Effector memory CD4-positive, alpha-beta T cell (primary cell): ENCODE results near the gene IGSF10.

Experiments used
- DNase-seq, 3 donors: peaks; one replicate each; pipeline ENCODE4 v3.0.0-alpha.2; 2020
- H3K27ac ChIP-seq: 2 replicates; pipeline ENCODE4 v1.7.0; 2013; ENCODE audit warnings: mild to moderate bottlenecking, low read length, moderate library complexity; ENCODE audit not compliant: insufficient read depth, poor library complexity, severe bottlenecking
- H3K27me3 ChIP-seq: replicated peaks from 2 replicates; pipeline ENCODE4 v1.7.0; 2013; ENCODE audit warnings: mild to moderate bottlenecking, low read length; ENCODE audit not compliant: insufficient read depth, control insufficient read depth, poor library complexity, severe bottlenecking
- H3K36me3 ChIP-seq: 2 replicates; pipeline ENCODE4 v1.7.0; 2013; ENCODE audit warnings: mild to moderate bottlenecking, low read length, moderate library complexity; ENCODE audit not compliant: control insufficient read depth, insufficient read depth
- H3K4me1 ChIP-seq: 2 replicates; pipeline ENCODE4 v1.7.0; 2013; ENCODE audit warnings: low read length, mild to moderate bottlenecking; ENCODE audit not compliant: control insufficient read depth, insufficient read depth, poor library complexity, severe bottlenecking
- H3K4me3 ChIP-seq: 2 replicates; pipeline ENCODE4 v1.7.0; 2013; ENCODE audit warnings: low read length, low read depth, mild to moderate bottlenecking; ENCODE audit not compliant: insufficient read depth, poor library complexity, severe bottlenecking
- H3K9me3 ChIP-seq: 2 replicates; pipeline ENCODE4 v1.7.0; 2013; ENCODE audit warnings: mild to moderate bottlenecking, low read length, moderate library complexity; ENCODE audit not compliant: control insufficient read depth

IGSF10 gene

DNA sequence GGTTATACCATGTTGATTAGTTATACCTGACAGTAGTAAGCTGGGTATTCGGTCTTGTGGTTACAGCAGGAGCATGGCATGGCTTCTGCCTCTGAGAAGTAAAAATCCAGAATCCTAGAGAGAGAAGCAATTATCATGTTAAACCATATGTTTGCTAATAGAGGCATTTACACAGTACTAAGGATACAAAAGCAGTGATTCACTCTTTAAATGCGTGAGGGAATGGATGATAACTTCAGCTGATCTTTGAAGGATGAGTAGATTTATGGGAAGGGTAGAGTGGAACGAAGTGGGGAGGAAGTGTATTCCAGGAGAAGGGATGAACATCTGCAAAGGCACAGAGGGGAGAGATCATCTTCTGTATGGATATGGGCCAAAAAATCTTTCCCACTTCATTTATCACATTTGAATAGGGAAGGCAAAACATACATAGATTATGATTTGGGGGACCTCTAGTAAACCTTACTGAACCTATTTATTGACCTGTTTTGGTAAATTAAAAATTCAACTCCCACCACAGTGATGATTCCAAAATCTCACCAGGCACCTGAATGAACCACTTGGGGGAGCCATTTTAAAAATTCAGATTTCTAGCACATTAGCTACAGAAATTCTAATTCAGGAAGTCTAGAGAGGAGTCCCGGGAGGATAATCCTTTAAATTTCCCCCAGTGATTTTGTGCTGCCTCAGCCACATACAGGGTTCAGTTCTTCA, 35.1 kb downstream of the IGSF10 start:
- Histone ChIP-seq H3K27ac (no peak overlapping the region), H3K27me3 (no peaks in the 10 kb centered on the region), H3K9me3 (no peaks in the 10 kb centered on the region), H3K4me3 (no peak overlapping the region), H3K4me1 (no peaks in the 10 kb centered on the region), H3K36me3 (no peaks in the 10 kb centered on the region)
- DNase-seq, result no peak

DNA sequence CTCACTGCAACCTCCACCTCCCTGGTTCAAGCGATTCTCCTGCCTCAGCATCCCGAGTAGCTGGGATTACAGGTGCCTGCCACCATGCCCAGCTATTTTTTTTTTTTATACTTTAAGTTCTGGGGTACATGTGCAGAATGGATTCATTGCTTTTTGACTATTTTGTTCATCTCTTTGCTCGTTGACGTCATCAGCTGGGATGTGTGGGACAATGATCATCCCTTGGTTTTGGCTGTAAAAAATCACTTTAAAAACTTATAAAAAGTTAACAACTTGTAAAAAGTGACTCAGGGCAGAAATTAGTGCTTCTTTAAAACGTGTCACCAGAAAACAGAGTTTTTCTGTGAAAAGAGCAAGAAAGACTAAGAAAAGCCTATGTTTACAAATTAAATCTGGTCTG, 37.8 kb downstream of the IGSF10 start:
- no peaks in the 10 kb centered on the region for H3K4me1 ChIP-seq
- no peak overlapping the region for H3K27ac ChIP-seq
- H3K36me3 ChIP-seq, result no peaks in the 10 kb centered on the region
- H3K27me3 ChIP-seq, result no peaks in the 10 kb centered on the region
- H3K9me3 ChIP-seq, result no peaks in the 10 kb centered on the region
- no peak overlapping the region for H3K4me3 ChIP-seq
- no peak for DNase-seq

DNA sequence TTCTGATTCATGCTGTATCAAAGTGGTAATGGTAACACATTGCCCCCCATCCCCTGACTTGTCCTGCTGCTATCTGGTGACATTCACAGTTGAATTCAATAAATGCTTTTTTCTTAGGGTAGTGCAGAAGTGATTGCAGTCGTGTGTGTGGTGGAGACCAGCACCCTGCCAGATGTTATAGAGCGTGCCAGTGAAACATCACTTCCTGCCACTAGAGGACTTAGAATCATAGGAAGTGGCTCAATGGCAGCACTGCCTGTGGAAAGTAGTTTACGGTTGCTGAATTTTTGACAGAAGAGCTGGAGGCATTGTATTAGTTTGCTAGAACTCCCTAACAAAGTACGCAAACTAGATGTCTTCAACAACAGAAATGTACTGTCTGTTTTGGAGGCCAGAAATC, 38.9 kb downstream of the IGSF10 start:
- H3K4me1 ChIP-seq, result no peaks in the 10 kb centered on the region
- H3K27ac ChIP-seq, result no peak overlapping the region
- H3K4me3 ChIP-seq, result no peak overlapping the region
- no peak for DNase-seq
- H3K36me3 ChIP-seq, result no peaks in the 10 kb centered on the region
- no peaks in the 10 kb centered on the region for H3K9me3 ChIP-seq
- no peaks in the 10 kb centered on the region for H3K27me3 ChIP-seq

DNA sequence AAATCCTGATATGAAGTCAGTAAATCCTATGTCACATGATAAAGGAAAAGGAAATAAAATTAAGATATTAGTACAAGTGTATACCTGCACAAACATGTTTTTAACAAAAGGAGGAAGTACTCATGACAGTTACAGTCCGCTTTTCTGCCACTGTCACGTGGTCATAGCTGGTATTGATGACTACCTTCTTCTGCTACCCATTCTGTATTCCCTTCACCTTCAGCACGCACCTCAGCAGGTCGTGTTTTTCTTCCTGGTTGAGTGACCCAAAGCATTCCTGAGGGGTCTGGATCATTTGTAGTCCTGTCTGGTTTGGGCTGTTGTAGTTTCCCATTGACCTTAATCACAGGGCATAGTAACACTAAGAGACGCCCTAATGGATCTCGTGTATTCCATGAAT, 41.1 kb downstream of the IGSF10 start:
- Histone ChIP-seq H3K27ac (no peak overlapping the region), H3K27me3 (no peaks in the 10 kb centered on the region), H3K9me3 (no peaks in the 10 kb centered on the region), H3K4me1 (no peaks in the 10 kb centered on the region), H3K36me3 (no peaks in the 10 kb centered on the region), H3K4me3 (no peak overlapping the region)
- DNase-seq, result no peak

DNA sequence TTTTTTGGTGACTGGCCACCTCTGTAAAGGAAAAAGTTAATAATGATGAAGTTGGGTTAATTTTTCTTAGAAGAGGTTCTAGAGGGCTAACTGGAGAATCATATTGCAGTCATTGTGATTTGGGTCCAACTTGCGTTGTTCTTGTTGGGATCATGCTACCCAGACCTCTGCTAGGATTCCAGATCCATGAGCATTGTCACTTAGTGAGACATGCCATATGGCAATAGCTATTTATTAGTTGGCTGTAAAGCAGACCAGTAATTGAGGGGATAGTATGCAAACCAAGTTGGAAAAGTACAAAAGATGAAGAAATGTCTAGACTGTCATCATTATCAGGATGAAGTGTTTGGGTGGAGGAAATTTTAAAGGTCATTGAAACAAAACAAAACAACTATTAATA, 45.6 kb downstream of the IGSF10 start:
- Histone ChIP-seq H3K36me3 (no peaks in the 10 kb centered on the region), H3K4me3 (no peak overlapping the region), H3K4me1 (no peaks in the 10 kb centered on the region), H3K27ac (no peak overlapping the region), H3K9me3 (no peaks in the 10 kb centered on the region), H3K27me3 (no peaks in the 10 kb centered on the region)
- no peak for DNase-seq

DNA sequence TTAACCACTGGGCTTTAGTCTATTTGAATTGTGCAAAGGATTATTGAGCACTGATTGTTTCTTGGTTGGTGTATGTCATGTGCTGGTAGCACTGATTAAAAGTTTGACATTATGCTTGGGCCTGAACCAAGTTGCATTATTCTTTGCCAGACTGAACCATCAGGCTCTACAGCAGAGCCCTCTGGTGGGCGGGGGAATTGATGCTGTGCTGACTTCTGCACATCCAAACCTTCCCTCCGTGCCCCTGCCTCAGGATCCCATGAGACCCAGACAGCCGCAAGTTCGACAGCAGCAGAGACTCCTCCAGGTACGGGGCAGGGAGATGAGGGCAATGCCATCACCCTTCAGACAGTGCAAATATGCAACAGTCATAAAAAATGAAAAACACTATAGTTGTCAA, 47.9 kb downstream of the IGSF10 start:
- no peak for DNase-seq
- no peaks in the 10 kb centered on the region for H3K27me3 ChIP-seq
- no peaks in the 10 kb centered on the region for H3K9me3 ChIP-seq
- H3K36me3 ChIP-seq, result no peaks in the 10 kb centered on the region
- no peaks in the 10 kb centered on the region for H3K4me1 ChIP-seq
- H3K4me3 ChIP-seq, result no peak overlapping the region
- H3K27ac ChIP-seq, result no peak overlapping the region
